OCI-LY3 (cell line): ENCODE data around the gene TCF4.

ENCODE experiments used
- H2AFZ ChIP-seq: fragments of 200-600, 300-600 bp; shearing (Covaris generic); 2 replicates; pipeline ENCODE4 v1.6.0; 2014; ENCODE audit warnings: antibody characterized with exemption, low read depth, low read length
- H3K27ac ChIP-seq: fragments of 200-600, 300-600 bp; sonication (generic); 2 replicates; pipeline ENCODE4 v1.5.1; 2014; ENCODE audit warnings: mild to moderate bottlenecking, low read length, moderate library complexity, mixed read lengths
- H3K27me3 ChIP-seq: fragments of 200-600, 300-600 bp; sonication (generic); 2 replicates; pipeline ENCODE4 v1.6.1; 2014; ENCODE audit warnings: low read depth, low read length, mixed read lengths
- H3K36me3 ChIP-seq: fragments of 200-600, 300-600 bp; sonication (generic); replicated peaks from 2 replicates; pipeline ENCODE3; 2014; ENCODE audit warnings: low read depth, low read length, mixed read lengths
- H3K4me1 ChIP-seq: fragments of 300-600, 200-600 bp; sonication (generic); 2 replicates; pipeline ENCODE4 v1.6.1; 2014; ENCODE audit warnings: low read length, mixed read lengths
- H3K4me2 ChIP-seq: fragments of 200-600, 300-600 bp; sonication (generic); 2 replicates; pipeline ENCODE4 v1.6.1; 2014; ENCODE audit warnings: low read length, mixed read lengths
- H3K4me3 ChIP-seq: fragments of 300-600, 200-600 bp; sonication (generic); 2 replicates; pipeline ENCODE4 v1.5.1; 2014; ENCODE audit warnings: antibody characterized with exemption, mild to moderate bottlenecking, low read length, moderate library complexity
- H3K79me2 ChIP-seq: fragments of 300-600, 200-600 bp; shearing (Covaris generic); 2 replicates; pipeline ENCODE4 v1.6.1; 2014; ENCODE audit warnings: mild to moderate bottlenecking, low read length, mixed read lengths
- H3K9ac ChIP-seq: fragments of 300-600, 200-600 bp; shearing (Covaris generic); 2 replicates; pipeline ENCODE4 v1.6.0; 2014; ENCODE audit warnings: mild to moderate bottlenecking, low read length, moderate library complexity
- H3K9me3 ChIP-seq: fragments of 200-600, 300-600 bp; shearing (Covaris generic); 2 replicates; pipeline ENCODE4 v1.6.1; 2014; ENCODE audit warnings: low read length, mixed read lengths; ENCODE audit not compliant: insufficient read depth
- H4K20me1 ChIP-seq: fragments of 200-600, 300-600 bp; sonication (generic); 2 replicates; pipeline ENCODE4 v1.6.1; 2016; ENCODE audit warnings: low read length, mixed read lengths; ENCODE audit not compliant: insufficient read depth
- EZH2phosphoT487 ChIP-seq: fragments of 200-600 bp; shearing (Covaris generic); IDR thresholded peaks from 2 replicates; pipeline ENCODE4 v1.6.1; 2018; ENCODE audit warnings: antibody characterized with exemption, mixed run types, low read depth
- TF ChIP-seq, protein P1 (sequence below): fragments of 200-600, 300-600 bp; sonication (generic); IDR thresholded peaks from 2 replicates; pipeline ENCODE4 v1.5.1; 2014; ENCODE audit warnings: antibody characterized with exemption, low read length, low read depth

TCF4 gene

DNA sequence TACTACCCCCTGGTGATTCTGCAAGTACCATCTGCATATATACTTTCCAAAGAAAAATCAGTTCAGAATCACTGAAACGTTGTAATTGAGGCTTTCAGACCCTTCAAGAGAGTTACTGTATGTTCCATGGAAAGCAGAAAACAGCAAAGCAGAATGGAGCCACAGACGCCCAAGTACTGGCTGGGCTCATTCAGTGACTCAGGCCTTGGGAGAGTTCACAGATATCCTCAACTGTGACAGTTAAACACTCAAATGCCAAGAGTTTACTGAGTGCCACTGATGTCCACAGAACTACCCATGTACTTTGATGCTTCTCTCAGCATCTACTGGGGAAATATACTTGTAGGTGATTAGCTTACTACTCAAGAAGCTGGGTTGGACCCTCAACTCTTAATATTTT, 303.4 kb downstream of the TCF4 start:
- Histone ChIP-seq H3K79me2 (peaks cover 100% of the 10 kb centered on the region), H3K4me1 (peaks cover 22% of the 10 kb centered on the region), H3K27me3 (no peaks in the 10 kb centered on the region), H4K20me1 (peaks cover 93% of the 10 kb centered on the region), H3K9ac (no peak overlapping the region), H3K27ac (peak overlapping the region; percentile 8; the same call in 1 of the 2 replicates), H3K4me2 (no peak overlapping the region), H3K36me3 (peaks cover 69% of the 10 kb centered on the region), H2AFZ (no peak overlapping the region), H3K4me3 (no peak overlapping the region), H3K9me3 (no peaks in the 10 kb centered on the region)
- no peak for TF ChIP-seq EZH2phosphoT487
- TF ChIP-seq, protein P1, sequence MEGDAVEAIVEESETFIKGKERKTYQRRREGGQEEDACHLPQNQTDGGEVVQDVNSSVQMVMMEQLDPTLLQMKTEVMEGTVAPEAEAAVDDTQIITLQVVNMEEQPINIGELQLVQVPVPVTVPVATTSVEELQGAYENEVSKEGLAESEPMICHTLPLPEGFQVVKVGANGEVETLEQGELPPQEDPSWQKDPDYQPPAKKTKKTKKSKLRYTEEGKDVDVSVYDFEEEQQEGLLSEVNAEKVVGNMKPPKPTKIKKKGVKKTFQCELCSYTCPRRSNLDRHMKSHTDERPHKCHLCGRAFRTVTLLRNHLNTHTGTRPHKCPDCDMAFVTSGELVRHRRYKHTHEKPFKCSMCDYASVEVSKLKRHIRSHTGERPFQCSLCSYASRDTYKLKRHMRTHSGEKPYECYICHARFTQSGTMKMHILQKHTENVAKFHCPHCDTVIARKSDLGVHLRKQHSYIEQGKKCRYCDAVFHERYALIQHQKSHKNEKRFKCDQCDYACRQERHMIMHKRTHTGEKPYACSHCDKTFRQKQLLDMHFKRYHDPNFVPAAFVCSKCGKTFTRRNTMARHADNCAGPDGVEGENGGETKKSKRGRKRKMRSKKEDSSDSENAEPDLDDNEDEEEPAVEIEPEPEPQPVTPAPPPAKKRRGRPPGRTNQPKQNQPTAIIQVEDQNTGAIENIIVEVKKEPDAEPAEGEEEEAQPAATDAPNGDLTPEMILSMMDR, result no peak

DNA sequence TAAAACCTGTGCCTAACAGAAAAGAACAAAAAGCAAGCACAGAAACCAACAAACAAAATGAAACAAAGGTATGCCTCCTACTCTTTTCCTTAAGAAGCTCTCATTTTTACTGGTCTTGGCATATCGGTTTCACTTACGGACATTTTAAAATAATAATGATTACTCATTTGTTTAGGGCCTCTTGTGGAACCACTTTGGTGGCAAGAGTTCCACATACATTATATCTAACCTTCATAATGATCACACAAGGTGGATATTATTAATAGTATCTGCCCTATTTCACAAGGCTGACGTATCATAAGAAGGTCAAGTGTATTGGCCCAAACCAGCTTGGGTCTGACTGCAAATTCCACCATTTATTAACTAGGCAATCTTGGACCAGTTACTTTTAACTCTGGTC, 304.7 kb downstream of the TCF4 start:
- peaks cover 98% of the 10 kb centered on the region for H3K79me2 ChIP-seq
- peaks cover 66% of the 10 kb centered on the region for H3K36me3 ChIP-seq

DNA sequence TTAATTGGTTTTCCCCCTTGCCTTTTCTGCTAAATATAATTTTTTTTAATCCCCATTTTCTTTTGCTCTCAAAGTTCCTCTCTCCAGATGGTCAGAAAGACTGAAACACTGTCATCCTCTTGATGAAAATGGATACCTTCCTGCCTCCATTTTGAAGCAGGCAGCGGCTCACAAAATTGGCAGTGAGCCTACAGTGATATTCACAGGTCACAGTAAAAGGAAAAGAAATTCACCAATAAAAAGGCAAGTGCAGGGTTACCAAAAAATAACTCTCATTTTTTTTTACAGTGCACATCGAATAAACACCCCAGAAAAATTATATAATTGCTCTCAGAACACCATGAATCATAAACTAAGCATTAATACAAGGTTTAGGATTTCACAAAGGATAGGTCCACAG, 307.5 kb downstream of the TCF4 start:
- Histone ChIP-seq H3K9me3 (no peaks in the 10 kb centered on the region), H3K27ac (no peak overlapping the region), H3K27me3 (no peaks in the 10 kb centered on the region), H3K4me3 (no peak overlapping the region), H4K20me1 (peaks cover 78% of the 10 kb centered on the region), H3K36me3 (peaks cover 67% of the 10 kb centered on the region), H2AFZ (no peak overlapping the region), H3K9ac (no peak overlapping the region), H3K4me1 (peaks cover 34% of the 10 kb centered on the region), H3K79me2 (peaks cover 95% of the 10 kb centered on the region), H3K4me2 (no peak overlapping the region)
- no peak for TF ChIP-seq EZH2phosphoT487
- TF ChIP-seq, protein P1, result no peak

More for the DNA sequence above, 304.7 kb downstream of the TCF4 start:
- Histone ChIP-seq H3K27me3 (no peaks in the 10 kb centered on the region), H3K4me3 (no peak overlapping the region), H3K27ac (no peak overlapping the region), H3K4me1 (peaks cover 18% of the 10 kb centered on the region), H3K9ac (no peak overlapping the region), H4K20me1 (peaks cover 89% of the 10 kb centered on the region), H3K9me3 (no peaks in the 10 kb centered on the region), H2AFZ (no peak overlapping the region), H3K4me2 (peak overlapping the region; percentile 1; the same call in 1 of the 2 replicates)
- TF ChIP-seq EZH2phosphoT487, result no peak
- TF ChIP-seq, protein P1, result no peak

DNA sequence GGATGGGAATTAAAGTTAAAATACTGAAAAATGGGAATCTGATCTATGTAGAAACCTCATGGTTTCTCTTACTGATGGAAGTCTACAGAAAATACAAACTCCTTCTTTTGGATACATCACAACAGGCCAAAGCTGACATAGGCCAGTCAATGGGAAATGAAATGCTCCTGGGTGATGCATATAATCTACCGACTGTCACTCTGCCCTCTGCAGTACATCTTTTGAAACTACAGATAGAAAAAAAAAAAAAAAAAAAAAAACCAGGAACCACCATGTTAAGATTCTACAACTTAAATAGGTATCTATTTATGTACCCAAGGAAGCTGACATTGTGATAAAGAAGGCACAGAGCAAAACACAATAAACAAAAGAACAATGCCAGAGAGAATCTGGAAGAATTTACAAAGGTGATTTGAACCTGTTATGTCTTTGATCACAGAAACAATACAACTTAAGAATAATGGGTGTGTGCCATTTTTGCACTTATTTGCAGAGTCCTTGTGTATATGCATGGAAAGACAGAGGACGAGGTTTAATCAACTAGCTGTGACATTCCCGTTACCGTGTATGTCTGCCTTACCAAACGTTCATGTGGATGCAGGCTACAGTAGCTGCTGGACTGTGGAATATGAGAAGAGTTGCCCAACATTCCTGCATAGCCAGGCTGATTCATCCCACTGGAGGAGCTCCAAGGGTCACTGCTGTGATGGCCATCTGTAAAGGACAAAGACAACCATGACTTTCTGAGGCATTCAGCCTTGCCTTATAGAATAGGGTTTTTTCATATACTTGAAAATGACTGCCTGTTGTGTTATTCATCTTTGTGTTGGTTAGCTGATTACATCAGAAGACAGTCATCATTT, 312.7 kb downstream of the TCF4 start:
- Histone ChIP-seq H3K36me3 (peaks cover 92% of the 10 kb centered on the region), H3K9me3 (no peaks in the 10 kb centered on the region), H4K20me1 (peaks cover 36% of the 10 kb centered on the region), H3K9ac (0 out of 2 replicates have a peak overlapping the region, but pooled peaks have one; percentile 3), H3K4me1 (peaks cover 72% of the 10 kb centered on the region), H3K27me3 (no peaks in the 10 kb centered on the region), H3K4me3 (no peak overlapping the region), H3K4me2 (no peak overlapping the region), H3K27ac (peak overlapping the region; percentile 92), H3K79me2 (peaks cover 94% of the 10 kb centered on the region), H2AFZ (no peak overlapping the region)
- TF ChIP-seq, protein P1, result peak; percentile 61
- no peak for TF ChIP-seq EZH2phosphoT487
